GM19238 (cell line): ENCODE data around the gene TMCC1.
"Not testable (repeated sequence)": the region's sequence is repeated elsewhere in the genome, so short reads cannot be mapped to it uniquely, and the experiment has no call there.

Source experiments
- DNase-seq: peaks from one replicate; pipeline ENCODE4 v3.0.0; 2011; ENCODE audit warnings: low spot score; ENCODE audit not compliant: insufficient read length

TMCC1 gene

GRCh38 chr3:129893581-129894070 lies at the start of gene TMCC1:
TMCC1 (minus strand) TSS chr3:129893711.
- DNase-seq, result peak; percentile 91

DNA sequence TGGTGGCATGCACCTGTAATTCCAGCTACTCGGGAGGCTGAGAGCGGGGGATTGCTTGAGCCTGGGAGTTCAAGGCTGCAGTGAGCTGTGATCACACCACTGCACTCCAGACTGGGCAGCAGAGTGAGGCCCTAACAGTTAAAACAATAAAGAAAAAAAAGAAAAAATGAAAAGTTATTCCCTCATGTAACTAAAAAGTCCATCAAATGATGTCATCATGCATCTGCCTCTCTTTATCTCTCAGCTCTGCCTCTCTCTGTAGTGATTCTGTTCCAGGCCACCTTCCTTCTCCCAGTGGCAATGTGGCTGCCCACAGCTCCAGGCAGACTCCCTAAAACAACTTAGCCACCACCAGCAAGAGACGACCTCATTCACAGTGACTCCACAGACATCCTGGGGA lies 49.5 kb upstream of the TMCC1 start:
- DNase-seq, result no peak

GRCh38 chr3:129942296-129942695 lies 48.8 kb upstream of the TMCC1 start:
- DNase-seq, result peak; percentile 57

GRCh38 chr3:129940086-129940485 lies 46.6 kb upstream of the TMCC1 start:
- no peak for DNase-seq

GRCh38 chr3:129938140-129938930 lies 44.8 kb upstream of the TMCC1 start:
- DNase-seq, result no peak

DNA sequence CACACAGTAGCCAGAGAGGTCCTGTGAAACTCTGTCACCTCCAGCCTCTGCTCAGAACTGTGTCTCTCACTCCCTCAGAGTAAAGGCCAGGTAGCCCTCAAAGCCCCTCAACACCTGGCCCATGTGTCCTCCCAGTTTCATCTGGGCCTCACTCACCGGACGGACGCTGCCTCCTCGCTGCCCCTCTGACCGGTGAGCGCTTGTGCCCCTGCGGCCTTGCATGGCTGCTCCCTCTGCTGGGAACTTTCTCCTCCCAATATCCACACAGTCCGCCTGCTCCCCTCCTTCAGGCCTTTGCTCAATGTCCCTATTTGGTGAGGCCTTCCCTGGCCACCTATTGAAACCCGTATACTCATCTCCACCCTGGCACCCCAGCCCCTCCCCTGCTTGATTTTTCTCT lies 44.2 kb upstream of the TMCC1 start:
- DNase-seq, result no peak

- DNase-seq, result no peak
Measured at GRCh38 chr3:129936757-129937156, 43.2 kb upstream of the TMCC1 start.

GRCh38 chr3:129934234-129935123 lies 41.0 kb upstream of the TMCC1 start:
- peak; percentile 26 for DNase-seq

DNA sequence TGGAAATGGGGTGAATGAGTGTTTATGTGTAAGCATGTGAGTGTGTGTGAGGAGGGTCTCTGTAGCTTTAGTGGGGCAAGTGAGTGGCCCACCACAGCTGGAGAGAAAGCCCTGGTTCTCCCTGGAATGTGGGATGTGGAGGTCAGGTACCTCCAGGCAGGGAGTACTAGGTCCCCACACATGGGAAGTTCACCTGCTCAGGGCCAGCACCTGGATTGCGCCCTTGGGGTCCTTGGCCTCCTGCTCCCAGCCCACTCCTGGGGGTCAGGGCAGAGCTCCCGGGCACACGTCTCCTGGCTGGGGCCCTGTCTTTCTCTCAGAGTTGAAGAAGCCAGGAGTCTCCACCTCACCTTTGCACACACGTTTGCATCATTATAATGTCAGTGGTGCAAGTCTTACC lies 40.0 kb upstream of the TMCC1 start:
- DNase-seq, result no peak

- no peak for DNase-seq
Measured at GRCh38 chr3:129929383-129929782, 35.9 kb upstream of the TMCC1 start.

DNA sequence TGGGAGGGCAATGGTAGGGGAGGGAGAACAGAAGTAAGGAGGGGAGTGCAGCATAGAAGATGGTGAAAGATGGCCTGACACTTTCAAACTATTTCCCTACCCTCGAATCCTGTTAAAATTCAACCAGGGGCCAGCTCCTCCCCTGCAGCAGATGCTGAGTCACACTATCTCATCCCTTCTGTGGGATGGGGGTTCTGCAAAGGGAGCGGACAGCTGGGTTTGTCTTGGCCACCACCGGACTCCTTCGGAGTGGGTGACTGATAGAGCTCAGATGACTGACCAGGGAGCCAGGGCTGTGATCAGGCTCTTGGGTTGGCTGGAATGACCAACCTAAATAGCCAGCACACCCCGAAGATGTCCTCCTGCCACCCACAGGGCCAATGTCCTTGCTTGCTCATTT lies 33.6 kb upstream of the TMCC1 start:
- DNase-seq, result no peak

GRCh38 chr3:129919806-129920205 lies 26.3 kb upstream of the TMCC1 start:
- DNase-seq, result no peak

DNA sequence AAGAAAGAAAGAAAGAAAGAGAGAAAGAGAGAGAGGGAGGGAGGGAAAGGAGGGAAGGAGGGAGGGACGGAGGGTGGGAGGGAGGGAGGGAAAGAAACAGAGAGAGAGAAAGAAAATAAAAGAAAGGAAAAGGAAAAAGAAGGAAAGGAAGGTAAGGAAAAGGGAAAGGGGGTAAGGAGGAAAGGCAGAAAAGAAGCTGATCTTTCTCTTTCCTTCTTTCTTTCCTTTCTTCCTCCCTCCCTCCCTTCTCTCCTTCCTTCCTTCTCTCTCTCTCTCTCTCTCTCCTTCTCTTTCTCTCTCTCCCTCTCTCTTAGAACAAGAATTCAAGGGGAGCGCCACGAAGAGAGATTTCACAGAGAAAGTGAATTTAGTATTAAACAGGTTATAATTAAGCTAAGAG lies 25.8 kb upstream of the TMCC1 start:
- DNase-seq, result no peak

DNA sequence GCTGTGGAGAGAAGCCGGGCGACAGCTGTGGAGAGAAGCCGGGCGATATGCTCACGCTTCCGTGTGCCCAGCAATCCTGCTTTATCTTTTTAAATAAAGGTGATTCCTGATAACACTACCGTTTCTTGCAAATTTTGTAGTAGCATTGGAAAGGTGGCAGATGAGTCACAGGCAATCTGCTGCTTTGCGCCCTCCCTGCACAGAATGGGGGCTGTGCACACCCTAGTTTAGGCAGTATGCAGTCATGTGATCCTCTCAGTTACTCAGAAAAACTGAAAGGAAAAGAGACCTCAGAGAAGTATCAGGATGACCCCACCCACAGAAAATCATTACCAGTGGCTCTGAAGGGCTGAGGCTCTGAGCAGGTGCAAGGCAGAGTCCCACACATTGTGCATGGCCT lies 24.9 kb upstream of the TMCC1 start:
- no peak for DNase-seq

DNA sequence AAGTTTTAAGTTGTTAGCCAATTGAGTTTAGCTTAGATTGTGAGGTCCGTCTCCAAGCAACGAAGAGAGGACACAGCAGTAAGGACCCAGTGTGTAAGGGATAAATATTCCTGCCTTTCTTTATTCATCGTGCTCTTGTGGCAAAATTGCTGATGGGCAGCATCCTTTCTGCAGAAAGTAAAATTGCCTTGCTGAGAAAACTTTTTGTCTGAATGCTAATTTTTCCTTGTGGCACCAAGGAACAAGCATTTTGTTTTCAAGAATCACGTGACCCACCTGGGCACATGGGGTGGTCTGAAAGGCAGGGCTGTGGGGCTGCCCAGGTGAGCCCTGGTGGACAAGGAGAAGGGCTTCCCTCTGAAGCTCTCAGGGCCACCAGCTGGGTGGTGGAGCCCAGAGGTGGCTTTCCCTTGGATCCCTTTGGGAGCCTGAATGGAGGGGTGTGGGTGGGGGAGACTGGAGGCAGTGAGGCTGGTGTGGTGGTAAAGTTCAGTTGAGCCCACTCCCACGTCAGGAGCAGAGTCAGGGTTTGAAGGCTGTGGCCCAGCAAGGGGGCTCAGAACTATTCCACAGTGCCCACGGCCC lies 24.0 kb upstream of the TMCC1 start:
- no peak for DNase-seq

DNA sequence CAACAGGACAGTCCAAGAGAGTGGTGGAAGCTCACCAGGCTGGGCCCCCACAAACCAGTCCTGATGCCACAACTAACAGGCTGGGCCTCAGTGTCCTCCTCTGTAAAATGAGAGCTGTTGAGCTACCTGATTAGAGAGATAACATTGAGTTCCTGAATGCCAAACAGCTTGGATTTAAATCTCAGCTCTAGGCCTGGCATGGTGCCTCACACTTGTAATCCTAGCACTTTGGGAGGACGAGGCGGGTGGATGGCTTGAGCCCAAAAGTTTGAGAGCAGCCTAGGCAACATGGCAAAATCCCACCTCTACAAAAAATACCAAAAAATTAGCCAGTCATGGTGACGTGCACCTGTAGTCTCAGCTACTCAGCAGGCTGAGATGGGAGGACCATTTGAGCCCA lies 20.1 kb upstream of the TMCC1 start:
- no peak for DNase-seq

GRCh38 chr3:129911261-129911861 lies 17.9 kb upstream of the TMCC1 start:
- DNase-seq, result no peak

DNA sequence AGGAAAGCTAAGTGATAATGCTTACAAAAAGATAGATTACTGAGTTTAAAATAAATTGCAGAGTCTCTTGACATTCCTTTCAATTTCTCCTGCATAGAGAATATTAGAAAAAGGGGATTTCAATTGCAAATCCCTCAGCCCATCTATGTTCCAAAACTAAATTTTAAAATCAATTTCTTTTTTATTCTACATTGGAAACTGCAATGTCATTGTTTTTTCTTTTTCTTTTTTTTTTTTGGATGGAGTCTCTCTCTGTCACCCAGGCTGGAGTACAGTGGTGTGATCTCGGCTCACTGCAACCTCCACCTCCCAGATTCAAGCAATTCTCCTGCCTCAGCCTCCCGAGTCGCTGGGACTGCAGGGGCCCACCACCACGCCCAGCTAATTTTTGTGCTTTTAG lies 15.7 kb upstream of the TMCC1 start:
- DNase-seq, result not testable (repeated sequence)

DNA sequence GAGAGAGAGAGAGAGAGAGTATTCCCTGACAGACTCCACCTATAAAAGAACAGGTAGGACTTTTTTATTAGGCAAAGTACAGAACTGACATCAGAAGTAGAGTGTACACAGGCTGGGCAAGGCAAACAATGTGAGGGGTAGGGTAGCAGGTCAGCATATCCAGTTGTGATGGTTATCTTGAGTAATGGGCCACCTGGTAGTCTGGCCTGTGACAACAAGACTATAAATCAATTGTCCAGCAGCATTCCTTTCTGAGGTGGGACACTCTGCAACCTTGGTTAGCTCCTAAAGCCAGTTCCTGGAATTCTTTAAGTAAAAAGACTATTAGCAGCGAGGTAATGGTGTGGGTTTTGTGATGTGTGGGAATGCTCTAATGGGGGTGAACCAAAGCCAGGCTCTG lies 14.9 kb upstream of the TMCC1 start:
- DNase-seq, result no peak

DNA sequence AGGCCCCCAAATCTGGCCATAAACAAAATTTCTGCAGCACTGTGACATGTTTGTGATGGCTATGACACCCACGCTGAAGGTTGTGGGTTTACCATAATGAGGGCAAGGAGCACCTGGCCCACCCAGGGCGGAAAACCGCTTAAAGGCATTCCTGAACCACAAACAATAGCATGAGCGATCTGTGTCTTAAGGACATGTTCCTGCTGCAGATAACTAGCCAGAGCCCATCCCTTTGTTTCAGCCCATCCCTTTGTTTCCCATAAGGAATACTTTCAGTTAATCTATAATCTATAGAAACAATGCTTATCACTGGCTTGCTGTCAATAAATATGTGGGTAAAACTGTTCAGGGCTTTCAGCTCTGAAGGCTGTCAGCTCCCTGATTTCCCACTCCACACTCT lies 7.8 kb upstream of the TMCC1 start:
- DNase-seq, result not testable (repeated sequence)

- DNase-seq, result no peak
Measured at GRCh38 chr3:129897026-129897425, 3.5 kb upstream of the TMCC1 start.
